Measurements from ENCODE around the gene TMPRSS4. TPM values are rescaled to one million over a fixed set of nuclear protein-coding genes. Genes with fewer than 3 reads are reported as not detected.

Gene TMPRSS4
- total RNA-seq, 1 experiment from 2014 or later = not detected

GRCh38 chr11:118046051-118046963, 30.6 kb upstream of the TMPRSS4 start:
- H3K23ac ChIP-seq (ENCODE audit: insufficient read length, low read depth, low read length) = no peak overlapping the region
- WGBS (ENCODE audit: extremely low coverage, insufficient read length, low lambda C conversion rate) = no CpG with 5 or more reads among the region's 5 CpGs
- H3K27ac Mint-ChIP-seq = no peak overlapping the region

More at GRCh38 chr11:118046051-118046963, 30.6 kb upstream of the TMPRSS4 start:
- Histone ChIP-seq H3K9me3 (ENCODE audit: control insufficient read depth, low read depth, low read length) (no peaks in the 10 kb centered on the region), H2BK5ac (ENCODE audit: insufficient read length, low read length) (no peak overlapping the region), H3K4me1 (ENCODE audit: insufficient read depth, low read length) (no peaks in the 10 kb centered on the region), H3K56ac (ENCODE audit: insufficient read length, low read depth, low read length) (no peak overlapping the region), H3K4ac (ENCODE audit: low read depth, low read length) (no peak overlapping the region), H3K4me2 (ENCODE audit: insufficient read depth, insufficient read length, low read length) (no peak overlapping the region), H2BK12ac (ENCODE audit: insufficient read length, low read depth, low read length) (no peak overlapping the region), H3T11ph (ENCODE audit: low read length) (no peak overlapping the region), H2BK15ac (ENCODE audit: low read depth, low read length) (no peak overlapping the region), H2BK120ac (ENCODE audit: low read depth, low read length, poor library complexity, severe bottlenecking) (no peak overlapping the region), H2AK5ac (ENCODE audit: insufficient read length, low read length) (no peak overlapping the region), H3K18ac (ENCODE audit: insufficient read length, low read depth, low read length) (no peak overlapping the region), H2BK20ac (ENCODE audit: low read depth, low read length, poor library complexity, severe bottlenecking) (no peak overlapping the region), H3K14ac (ENCODE audit: insufficient read depth, low read length) (no peak overlapping the region), H3K79me2 (ENCODE audit: insufficient read depth, low read length) (no peaks in the 10 kb centered on the region), H4K5ac (ENCODE audit: insufficient read length, low read depth, low read length) (no peak overlapping the region), H3K9ac (ENCODE audit: extremely low read depth, insufficient read length, low read length) (no peak overlapping the region), H3K27ac (ENCODE audit: insufficient read length, low read depth, low read length) (no peak overlapping the region), H4K20me1 (ENCODE audit: control insufficient read depth, insufficient read depth, insufficient read length) (no peaks in the 10 kb centered on the region), H3K79me1 (ENCODE audit: insufficient read depth, low read depth, low read length, poor library complexity, severe bottlenecking) (no peaks in the 10 kb centered on the region), H4K8ac (replicated peaks; ENCODE audit: insufficient read length, low read depth, low read length) (no peak overlapping the region), H4K91ac (ENCODE audit: insufficient read length, low read depth, low read length) (no peak overlapping the region), H3K27me3 (ENCODE audit: insufficient read depth, low read length) (no peaks in the 10 kb centered on the region), H3K23me2 (ENCODE audit: insufficient read length, low read depth, low read length, poor library complexity, severe bottlenecking) (no peaks in the 10 kb centered on the region), H2AFZ (ENCODE audit: low read length) (no peak overlapping the region)
- no peak for DNase-seq
- Mint-ChIP-seq H3K4me3 (no peak overlapping the region), H3K4me1 (0 out of 4 replicates have a peak, but pooled peaks cover 0 to 3% of the 10 kb centered on the region in 2 experiments), H3K27me3 (ENCODE audit: low read depth) (peaks cover 10% of the 10 kb centered on the region), H3K36me3 (ENCODE audit: insufficient read depth in 1 of 3, low read depth in 3 of 3) (no peaks in the 10 kb centered on the region), H3K9me3 (no peaks in the 10 kb centered on the region)
- TF ChIP-seq CTCF (conservative IDR thresholded peaks at IDR 0.05) = no peak
